IMR-90 (cell line): ENCODE measurements around the gene AXL. TPM values are rescaled to one million over a fixed set of nuclear protein-coding genes. Genes with fewer than 3 reads are reported as not detected.

Experiments
- CTCF ChIP-seq: conservative IDR thresholded peaks from 2 replicates; pipeline ENCODE4 v1.5.1; 2012; ENCODE audit warnings: mild to moderate bottlenecking, low read depth, low read length, improper control_type of control experiment
- USF2 ChIP-seq: fragments of 150-350 bp; IDR thresholded peaks from 2 replicates; pipeline ENCODE4 v1.6.1; 2017; ENCODE audit warnings: mild to moderate bottlenecking, antibody characterized with exemption, low read length, low read depth
- polyA plus RNA-seq, 3 experiments: library from polyadenylated mRNA; depleted of rRNA; stranded (reverse); fragments of >200 nt; gene quantifications; 2 replicates each; pipeline ENCODE4 v1.2.3, GENCODE V29; 2012; ENCODE audit warnings: low replicate concordance in 1 of 3
- total RNA-seq: library from RNA; depleted of rRNA; stranded (reverse); fragments of >200 nt; gene quantifications from 2 replicates; pipeline ENCODE4 v1.2.3, GENCODE V29; 2012

AXL gene
- total and polyA plus RNA-seq, 2 of the 4 experiments (the other 2 are of a cell fraction), result 212 to 466 TPM

GRCh38 chr19:41224632-41225031 lies 5.6 kb downstream of the AXL start (continued):
- TF ChIP-seq USF2, result no peak
- TF ChIP-seq CTCF, result no peak
